AG09309 (cell line): ENCODE data around the gene BAAT.

Source experiments
- DNase-seq: peaks from one replicate; pipeline ENCODE4 v3.0.0-alpha.2; 2010; ENCODE audit warnings: low read depth
- H3K4me3 ChIP-seq: 2 replicates; pipeline ENCODE4 v1.5.1; 2011; ENCODE audit warnings: mild to moderate bottlenecking, low read depth, low read length, moderate library complexity; ENCODE audit not compliant: control insufficient read depth
- TF ChIP-seq, protein P1 (sequence below): IDR thresholded peaks from 2 replicates; pipeline ENCODE4 v1.5.1; 2011; ENCODE audit warnings: mild to moderate bottlenecking, low read depth, low read length, inconsistent platforms; ENCODE audit not compliant: insufficient read depth, control insufficient read depth; ENCODE audit errors: missing control alignments

BAAT gene

DNA sequence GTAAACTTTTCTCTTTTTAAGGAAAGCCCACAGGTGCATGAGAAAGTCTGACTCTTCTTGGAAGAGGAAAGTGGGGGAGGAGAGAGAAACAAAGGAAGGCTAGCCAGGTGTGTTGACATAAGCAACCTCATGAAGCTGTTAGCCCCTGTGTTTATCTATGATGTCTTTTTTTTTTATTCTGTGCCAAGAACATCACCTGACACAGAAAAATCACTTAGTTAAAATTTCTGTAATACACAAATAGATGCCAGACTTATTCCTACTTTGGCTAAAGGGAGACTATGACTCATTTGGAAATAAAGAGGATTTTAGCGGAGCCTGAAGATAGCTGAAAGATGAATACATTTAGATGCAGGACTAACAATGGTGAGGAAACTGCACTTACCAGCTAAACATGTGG lies 58.3 kb downstream of the BAAT start:
- no peak for DNase-seq
- TF ChIP-seq, protein P1, sequence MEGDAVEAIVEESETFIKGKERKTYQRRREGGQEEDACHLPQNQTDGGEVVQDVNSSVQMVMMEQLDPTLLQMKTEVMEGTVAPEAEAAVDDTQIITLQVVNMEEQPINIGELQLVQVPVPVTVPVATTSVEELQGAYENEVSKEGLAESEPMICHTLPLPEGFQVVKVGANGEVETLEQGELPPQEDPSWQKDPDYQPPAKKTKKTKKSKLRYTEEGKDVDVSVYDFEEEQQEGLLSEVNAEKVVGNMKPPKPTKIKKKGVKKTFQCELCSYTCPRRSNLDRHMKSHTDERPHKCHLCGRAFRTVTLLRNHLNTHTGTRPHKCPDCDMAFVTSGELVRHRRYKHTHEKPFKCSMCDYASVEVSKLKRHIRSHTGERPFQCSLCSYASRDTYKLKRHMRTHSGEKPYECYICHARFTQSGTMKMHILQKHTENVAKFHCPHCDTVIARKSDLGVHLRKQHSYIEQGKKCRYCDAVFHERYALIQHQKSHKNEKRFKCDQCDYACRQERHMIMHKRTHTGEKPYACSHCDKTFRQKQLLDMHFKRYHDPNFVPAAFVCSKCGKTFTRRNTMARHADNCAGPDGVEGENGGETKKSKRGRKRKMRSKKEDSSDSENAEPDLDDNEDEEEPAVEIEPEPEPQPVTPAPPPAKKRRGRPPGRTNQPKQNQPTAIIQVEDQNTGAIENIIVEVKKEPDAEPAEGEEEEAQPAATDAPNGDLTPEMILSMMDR, result no peak
- H3K4me3 ChIP-seq, result no peak overlapping the region

DNA sequence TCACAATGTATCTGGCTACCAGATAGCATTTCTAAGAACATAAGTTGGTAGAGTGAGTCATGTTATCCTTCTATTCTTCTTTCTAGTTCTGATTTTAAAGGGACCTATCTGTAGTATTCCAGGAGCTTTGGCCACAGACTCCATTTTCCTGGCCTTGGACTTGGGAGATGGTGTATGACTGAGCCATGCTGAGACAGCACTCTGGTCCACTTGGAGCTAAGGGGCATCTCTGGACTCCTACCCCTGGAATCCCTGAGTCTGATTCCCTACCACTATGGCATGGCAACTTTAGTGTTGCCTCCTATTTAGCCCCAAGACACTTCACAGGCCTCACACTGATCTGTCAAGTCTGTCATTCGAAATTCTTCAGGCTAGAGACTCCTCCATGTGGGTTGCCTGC lies 58.8 kb downstream of the BAAT start:
- no peak for DNase-seq
- H3K4me3 ChIP-seq, result no peak overlapping the region
- TF ChIP-seq, protein P1, result no peak

DNA sequence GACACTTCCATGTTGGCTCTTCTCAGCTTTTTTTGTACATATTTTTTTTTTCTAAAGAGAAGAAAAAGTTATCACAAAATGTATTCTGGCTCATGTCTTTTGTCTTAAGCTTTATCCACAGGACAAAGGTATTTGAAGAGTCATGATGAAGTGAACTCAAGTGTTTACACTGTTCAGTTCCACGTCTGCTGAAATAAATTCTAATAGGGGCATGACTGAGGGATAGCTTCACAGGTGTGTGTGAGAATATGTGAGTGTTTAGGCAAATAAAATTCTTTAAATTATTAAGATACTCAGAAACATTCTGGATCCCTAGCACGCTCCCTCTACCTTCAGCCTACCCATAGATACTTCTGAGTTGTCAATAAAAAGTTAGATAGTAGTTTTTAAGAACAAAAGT lies 59.8 kb downstream of the BAAT start:
- no peak for DNase-seq
- no peak overlapping the region for H3K4me3 ChIP-seq

DNA sequence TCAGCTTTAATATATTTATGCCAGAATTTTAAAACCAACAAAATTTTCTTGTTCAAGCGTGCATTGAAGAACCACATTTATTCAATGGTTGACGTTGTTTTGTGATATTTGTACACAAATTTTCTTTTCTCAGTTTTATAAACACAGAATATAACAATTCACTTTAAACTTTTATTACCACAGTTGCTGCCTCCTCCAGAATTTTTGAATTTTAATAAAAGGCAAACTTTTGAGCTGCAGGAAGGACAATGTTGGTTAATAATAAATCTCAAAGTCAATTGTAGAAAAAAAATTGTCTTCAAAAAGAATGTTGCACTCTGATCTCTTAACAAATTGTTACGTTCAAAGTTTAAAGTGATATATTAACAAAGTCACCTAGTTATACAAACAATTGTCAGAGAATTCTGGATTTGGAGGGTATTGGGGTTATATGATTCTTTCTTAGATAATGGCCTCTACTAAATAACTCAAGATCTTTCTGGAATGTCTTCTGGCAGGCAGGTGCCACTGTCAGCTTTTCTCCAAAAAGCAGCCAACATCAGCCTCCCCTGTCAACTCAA lies 60.5 kb downstream of the BAAT start:
- TF ChIP-seq, protein P1, result no peak
- DNase-seq, result no peak
- no peak overlapping the region for H3K4me3 ChIP-seq

More for the DNA sequence above, 59.8 kb downstream of the BAAT start:
- TF ChIP-seq, protein P1, result no peak

DNA sequence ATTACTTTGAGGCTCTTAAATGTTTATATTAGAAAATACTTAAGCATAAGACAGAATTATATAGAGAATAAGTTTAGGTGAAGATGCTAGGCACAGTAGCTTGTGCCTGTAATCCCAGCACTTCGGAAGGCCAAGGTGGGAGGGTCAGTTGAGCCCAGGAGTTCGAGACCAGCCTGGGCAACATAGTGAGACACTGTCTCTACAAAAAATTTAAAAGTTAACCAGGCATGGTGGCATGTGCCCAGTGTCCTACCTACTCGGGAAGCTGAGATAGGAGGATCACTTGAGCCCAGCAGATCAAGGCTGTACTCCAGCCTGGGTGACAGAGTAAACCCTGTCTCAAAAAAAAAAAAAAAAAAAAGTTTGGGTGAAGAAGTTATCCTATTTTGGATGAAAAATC lies 61.7 kb downstream of the BAAT start:
- no peak overlapping the region for H3K4me3 ChIP-seq
- TF ChIP-seq, protein P1, result no peak
- no peak for DNase-seq

DNA sequence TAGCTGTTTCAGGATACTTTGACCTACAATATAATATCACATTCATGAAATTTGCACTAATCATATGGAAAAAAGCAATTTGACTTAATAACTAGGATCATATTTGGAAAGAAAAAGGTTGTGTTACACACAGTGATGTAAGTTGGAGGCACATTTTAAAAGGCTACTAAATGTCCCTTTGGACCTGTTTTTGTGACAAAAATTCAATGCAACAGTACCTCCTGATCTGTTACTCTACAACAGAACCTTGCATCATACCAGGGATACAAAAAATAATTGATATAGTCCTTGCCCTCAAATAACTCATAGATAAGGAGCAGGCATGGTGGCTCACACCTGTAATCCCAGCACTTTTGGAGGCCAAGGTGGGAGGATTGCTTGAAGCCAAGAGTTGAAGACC lies 67.1 kb downstream of the BAAT start:
- no peak overlapping the region for H3K4me3 ChIP-seq
- no peak for DNase-seq
- TF ChIP-seq, protein P1, result no peak

DNA sequence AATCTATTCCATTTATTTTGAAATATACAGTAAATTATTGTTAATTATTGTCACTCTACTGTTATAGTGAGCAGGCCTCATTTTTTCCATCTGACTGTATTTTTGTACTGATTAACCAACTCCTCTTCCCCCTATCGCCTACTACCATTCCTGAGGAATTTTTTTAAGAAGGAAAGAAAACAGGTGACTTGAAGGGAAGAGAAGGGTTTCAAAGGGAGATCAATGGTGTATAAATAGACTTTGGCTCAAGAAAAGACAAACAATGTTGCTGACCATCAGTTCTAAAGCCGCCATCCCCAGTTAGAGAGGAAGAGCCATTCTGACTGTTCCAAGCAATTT lies 69.7 kb downstream of the BAAT start:
- DNase-seq, result no peak
- H3K4me3 ChIP-seq, result no peak overlapping the region
- TF ChIP-seq, protein P1, result no peak
